HS-27A (cell line): Measurements from ENCODE around the gene TM4SF4.

ENCODE experiments used
- DNase-seq: peaks from one replicate; pipeline ENCODE4 v3.0.0-alpha.2; 2012; ENCODE audit warnings: low read depth, missing footprints

The TM4SF4 gene

DNA sequence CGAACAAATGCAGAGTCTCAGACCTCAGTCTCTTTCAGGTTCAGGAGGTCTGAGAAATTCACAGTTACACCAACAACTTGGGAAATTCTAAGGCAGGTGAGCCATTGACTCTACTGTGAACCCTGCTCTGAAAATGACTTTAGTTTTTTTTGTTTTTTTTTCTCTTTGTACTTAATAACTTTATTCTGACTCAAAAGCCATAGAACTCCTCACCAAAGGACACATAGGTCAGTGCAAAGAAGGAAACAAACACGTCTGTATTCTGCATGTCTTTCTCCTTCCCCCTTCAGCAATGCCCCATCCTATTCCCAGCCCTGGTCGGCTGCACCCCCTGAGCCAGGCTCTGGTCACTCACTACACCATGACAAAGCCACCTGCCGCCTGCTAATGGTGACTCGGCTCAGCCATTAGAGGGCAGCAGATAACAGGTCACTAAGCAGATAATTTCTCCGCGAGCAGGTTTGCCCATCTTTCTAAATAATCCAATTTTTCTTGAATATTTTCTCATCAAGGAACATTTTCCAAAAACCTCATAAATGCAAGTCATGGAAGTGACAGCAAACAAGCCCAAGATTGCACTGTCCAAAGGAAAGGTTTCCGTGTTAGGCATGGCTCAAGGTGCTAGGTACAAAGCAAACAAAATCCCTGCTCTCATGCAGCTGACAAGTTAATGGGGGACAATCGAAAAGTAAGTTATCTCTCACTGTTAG is 37.7 kb downstream of the TM4SF4 start:
- DNase-seq: no peak

DNA sequence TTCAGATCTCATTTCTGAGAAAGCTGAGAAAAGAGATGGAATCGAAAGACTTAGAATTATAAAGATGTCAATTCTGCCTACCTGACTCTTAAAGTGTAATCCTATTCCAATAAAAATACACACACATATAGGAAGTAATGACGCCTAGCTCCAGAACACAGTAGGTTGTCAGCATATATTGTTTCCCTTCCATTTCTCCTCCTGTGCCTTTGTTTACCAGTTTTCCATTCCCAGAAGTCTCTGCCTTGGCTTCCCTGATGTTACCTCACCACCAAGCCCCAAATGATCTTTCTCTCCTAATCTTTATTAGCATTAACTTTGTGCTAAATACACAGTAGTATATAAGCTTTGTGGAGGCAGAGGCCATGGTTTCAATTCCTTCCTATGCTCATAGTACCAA is 40.0 kb downstream of the TM4SF4 start:
- no peak for DNase-seq

DNA sequence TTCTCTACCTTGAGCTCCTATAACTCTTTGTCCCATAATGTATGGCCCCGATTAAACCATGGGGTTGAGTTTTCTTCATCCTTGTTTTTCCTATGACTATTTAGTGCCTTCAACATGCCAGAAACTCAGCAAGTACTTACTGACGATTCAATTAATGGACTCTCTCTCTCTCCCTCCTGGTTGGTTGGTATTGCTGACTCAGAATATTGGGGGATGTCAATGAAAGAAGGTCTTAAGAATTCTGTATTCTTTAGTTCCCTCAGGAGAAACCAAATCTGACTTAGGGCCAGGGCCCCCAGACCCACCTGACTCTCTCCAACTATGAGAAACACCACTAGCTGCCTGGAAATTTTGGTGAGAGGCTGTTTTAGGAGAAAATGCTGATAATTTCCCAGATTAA is 40.8 kb downstream of the TM4SF4 start:
- DNase-seq: no peak

DNA sequence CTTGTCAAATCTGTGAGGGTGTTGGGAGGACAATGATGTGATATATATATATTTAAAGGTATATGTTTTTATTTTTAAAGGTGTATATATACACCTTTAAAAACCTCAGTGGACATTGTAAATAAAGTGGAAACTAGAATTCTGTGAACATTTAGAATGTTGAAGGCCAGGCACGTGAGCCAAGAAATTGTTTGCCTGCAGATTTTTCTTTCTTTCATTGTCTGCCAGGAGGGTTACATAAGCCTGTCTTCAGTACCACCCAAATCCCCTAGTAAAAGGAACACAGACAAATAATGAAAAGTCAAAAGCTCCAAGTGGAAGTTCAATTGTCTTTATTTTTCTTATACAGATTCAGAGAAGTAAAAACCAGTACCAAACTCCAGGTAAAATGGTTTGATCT is 42.4 kb downstream of the TM4SF4 start:
- DNase-seq: no peak

DNA sequence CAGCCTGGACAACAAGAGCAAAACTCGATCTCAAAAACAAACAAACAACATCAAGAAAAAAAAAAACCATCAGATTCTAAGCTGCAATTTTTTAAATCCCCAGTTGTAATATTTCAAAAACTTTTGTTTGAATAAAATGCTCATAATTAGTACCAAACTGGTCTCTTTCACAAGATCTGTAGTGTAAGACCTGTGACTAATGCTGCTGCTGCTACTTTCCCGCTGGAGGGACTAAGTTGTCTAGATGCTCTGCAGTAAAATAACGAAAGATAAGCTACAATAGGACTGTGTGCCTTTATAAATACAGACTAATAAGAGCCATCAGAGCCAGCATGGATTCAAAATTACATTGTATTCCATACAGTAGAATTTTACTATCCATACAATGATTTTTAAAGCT is 45.4 kb downstream of the TM4SF4 start:
- no peak for DNase-seq

DNA sequence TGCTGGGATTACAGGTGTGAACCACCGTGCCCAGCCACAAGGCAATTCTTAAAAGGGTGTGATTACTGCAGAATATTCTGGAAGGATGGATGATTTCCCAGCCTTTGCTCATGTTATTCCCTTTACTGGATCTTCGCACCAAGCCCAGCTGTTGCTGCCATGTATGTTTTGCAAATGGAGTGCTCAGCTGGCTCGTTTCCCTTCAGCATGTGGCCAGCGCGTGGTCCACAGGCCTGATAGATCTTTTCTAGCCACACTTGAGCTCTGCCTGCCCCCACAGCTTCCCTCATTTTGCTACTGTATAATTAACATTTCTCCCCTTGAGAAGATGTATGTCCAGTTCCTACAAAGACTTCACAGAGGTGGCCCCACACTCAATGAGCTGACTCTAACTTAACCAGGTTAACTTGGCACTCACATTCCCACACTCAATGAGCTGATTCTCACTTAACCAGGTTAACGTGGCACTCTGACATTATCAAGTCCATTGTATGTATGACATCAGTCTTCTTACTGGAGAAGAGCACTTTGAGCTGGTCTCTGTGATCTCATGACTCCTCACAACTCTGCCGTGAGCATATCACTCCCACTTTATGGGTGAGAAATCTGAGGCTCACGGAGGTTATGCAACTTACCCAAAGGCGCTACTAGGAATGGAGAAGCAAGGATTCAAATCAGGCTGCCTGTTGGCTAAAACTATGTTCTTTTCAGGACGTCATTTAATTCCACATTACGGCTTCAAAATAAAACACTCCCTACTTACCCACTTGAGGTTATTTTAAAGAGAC is 49.2 kb downstream of the TM4SF4 start:
- no peak for DNase-seq

DNA sequence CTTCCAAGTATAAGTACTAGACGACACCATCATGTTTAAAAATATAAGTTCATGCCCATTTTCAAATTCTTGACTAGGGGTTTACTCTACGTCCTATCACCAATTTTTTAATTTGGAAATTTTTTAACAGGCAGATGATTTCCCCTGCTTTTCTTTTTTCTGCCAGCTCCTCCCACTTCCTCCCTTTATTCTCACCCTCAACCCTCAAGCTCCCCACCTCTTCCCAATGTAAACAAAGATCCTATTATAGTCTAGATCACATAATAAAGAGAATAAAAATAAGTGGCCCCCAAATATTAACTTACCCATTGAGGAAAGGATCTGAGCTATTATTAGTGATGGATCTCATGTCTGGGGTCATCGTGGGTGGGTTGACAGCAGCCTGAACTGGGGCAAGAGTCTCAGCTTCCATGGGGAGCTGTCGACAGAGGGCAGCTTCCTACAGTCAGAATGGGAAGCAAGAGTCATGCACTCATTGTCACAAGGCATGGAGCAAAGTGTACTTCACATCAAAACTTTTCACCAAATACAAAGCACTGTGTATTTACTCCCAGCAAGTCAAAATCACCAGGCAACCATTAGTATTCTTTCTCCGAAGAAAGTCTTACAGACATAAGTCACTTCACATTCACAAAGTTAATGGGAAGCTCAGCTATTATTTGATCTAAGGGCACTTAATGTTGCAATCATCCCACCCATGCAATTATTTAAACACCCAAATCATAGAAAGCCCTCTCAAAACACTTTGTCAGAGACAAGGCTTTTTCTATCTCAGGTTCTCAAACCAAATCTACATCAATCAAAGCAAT is 53.2 kb downstream of the TM4SF4 start:
- no peak for DNase-seq

DNA sequence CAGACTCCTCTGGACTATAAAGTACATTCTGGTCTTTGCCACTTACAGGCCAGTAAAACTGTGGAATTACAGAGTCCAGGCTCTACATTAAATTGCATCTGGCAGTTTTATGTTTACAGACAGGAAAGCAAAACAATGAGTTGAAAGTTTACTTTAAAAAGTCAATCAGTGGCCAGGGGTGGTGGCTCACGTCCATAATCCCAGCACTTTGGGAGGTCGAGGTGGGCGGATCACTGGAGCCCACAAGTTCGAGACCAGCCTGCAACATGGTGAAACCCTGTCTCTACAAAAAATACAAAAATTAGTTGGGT is 53.8 kb downstream of the TM4SF4 start:
- no peak for DNase-seq

DNA sequence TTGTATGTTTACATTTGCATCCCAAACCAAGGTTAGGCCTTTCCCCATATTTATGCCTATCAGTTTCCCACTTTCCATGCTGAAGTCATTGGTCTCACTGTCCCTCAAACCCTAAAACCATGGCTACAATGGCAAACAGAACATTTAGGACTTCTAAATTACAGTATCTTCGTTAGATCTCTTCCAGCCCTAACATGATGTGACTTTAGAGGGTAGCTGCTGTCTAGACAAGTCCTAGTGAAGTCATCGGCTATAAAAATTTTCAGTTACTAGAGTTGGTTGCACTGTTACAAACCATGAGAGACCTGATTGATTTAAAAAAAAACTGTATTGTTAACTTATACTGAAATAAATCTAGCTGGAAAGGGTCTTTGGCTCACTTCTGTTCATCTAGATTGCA is 54.6 kb downstream of the TM4SF4 start:
- no peak for DNase-seq

DNA sequence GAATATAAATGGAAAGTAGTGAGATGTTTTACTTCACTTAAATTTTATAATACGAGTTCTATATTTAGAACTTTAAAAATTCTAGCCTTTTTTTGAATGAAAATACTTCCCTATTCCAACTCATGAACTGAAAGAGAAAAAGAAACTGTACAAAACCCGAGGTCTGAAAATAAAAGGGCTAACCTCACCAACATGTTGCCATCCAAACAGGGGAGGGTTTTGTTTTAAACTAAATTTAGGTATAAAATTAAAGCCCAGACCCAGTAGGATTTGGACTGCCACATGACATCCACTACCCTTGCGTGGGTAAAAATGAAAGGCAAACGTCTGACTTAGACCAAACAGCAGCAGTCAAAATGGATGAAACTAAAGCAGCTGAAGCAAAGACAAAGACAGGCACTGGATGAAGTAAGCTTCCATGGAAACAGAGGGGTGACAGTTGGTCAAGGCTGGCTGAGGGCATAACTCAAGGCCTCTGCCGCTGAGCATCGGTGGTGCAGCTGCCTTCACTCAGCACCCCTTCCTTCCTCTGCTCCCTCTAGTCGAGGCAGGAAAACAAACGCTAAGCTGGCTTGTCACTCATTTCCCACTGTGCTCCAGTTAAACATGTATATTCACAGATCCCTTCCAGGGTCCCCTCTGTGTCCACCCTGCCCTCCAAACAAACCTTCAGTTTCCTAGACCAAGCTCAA is 58.1 kb downstream of the TM4SF4 start:
- no peak for DNase-seq

DNA sequence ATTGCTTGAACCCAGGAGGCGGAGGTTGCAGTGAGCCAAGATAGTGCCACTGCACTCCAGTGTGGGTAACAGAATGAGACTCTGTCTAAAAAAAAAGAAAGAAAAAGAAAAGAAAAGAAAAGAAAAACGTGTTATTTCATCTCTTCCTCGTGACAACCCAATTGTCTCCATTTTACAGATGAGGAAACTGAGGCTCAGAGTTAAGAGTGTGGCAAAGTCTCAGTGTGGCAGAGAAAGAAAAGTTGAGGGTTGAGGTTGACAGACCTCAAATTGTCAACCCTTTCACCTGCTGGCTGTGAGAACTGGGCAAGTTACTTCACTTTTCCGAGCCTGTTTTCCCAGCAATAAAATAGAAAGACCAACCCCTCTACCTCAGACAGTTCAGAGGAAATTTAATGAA is 59.6 kb downstream of the TM4SF4 start:
- no peak for DNase-seq

DNA sequence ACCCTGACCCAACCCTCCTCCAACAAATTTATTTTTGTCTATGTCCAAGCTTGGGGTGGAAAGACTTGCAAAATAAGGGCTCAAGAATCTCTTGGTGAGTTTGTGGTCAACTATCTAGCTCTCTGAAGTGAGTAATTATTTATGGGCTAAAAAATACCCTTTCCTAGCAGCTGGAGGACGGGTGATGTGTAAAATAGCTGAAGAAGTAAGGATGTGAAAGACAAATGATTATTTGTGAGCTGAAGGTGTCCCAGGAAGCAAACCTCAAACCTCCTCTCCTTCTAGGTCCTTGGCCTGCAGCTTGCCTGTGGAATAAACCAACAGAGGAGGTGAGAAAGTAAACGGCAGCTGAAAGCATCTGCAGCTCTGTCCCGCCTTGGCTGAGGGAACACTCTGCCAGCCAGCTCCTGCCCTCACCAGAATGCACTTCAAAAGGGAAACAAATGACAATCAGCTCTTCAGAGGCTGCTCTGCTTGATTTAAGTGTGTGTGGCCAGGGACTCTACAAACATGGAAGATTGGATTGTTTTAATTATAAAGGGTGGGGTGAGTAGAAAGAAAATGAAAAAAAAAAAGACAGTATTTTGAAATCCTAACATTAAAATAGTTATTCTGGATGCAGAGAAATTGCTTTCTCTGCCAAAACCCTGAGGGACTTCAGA is 60.3 kb downstream of the TM4SF4 start:
- DNase-seq: no peak

DNA sequence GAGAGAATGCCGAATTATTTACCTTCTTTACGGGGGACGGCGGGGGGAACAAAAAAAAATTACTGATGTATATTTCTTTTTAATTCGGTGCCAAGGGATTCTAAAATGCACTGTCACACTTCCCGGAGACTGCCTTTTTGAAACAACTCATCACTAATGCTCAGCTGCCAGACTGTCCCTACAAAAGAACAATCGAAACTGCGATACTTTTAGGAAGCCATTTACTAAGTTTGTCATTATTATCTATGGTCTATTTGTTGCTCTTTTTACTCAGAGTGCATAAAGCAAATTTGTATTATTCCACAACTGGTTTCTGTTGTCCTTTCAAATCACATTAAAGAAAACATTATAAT is 60.8 kb downstream of the TM4SF4 start:
- DNase-seq: no peak

DNA sequence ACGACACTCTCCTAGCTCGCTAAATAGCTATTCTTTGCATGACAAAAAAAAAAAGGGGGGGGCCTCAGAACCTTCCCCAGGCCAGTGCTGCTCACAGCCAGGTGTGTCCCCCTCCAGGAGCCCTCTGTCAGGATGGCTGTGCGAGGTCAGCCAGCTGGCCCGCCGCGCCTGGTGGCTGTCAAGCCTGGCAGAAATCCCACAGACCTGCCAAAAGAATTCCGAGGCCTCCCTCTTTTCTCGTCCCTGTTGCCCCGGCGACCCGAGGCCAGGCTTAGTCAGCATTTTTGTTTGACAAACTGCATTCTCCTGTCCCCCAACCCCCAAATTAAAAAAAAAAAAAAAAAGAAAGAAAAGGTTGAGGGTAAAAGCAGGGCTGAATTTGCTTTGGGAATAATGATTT is 61.9 kb downstream of the TM4SF4 start:
- no peak for DNase-seq

DNA sequence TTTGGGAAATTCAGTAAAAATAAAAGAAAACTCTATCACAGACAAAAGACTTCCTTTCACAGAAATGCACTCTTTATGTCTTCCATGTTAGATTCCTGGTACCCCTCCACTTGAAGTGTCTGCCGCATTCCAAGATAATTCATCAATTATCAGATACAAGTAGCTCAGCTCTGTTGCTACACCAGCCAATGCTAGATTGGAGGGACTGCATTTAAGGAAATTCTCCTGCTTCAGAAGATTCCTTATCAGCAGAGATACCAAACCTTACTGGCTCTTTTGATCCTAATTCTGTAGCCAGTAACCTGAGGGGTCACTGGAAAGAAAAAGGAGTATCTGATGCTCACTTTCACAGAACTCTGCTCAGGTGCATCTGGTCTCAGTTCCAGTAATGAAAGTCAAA is 63.9 kb downstream of the TM4SF4 start:
- no peak for DNase-seq

DNA sequence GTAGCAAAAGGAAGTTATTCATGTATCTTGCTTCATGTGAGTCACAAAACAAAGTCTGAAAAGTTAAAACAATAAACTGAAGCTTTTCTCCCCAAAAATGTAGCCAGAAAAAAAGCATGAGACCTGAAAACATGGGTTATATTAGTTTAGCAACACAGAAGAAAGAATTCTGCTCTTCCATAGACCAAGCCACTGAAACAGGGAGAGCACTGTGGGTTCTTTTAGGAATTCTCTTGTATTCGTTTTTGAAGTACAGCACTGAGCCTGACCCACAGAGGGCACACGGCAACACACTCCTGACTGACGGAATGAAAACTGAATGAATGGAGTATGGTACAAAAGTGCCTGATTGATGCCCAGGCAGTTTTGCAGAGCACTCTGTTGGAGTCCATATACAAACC is 66.6 kb downstream of the TM4SF4 start:
- DNase-seq: peak; percentile 14

DNA sequence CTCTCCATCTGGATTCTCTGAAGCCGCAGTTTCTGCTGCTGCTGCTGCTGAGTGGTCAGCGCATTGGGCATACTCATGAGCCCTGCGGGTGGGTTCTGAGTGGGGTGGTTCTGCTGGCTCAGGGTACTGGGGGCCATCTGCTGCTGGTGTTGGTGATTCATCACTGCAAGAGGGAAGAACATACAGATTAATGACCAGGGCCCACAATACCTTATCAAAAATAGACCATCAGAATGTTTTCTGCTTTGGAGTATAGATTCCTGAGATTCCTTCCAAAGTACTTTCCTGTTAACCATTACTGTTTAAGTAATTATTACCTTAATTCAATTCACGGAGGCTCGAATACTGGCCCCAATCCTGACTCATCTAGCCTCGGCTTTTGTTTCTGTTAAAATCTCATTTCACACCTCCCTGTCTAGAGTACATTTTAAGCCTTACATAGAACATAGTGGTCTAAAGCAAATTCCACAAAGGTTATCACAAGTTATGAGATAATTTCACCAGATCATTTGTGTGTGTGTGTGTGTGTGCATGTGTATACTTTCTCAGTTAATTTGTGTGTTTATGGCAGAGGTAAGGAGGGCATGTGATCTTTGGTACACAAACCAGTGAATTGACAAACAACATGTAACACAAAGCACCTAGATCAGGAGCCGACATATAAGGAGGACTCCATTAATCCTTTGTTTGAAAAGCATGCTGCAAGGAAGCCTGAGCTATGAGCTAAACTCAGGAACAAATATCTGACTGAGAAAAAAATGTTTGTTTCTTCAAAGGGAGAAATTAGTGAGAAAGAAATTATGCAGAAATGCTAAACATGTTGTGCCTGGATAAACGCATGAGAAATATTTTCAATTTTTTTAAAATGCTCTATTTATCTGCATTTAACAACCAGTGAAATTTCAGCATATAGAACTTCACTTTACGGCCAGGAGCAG is 68.1 kb downstream of the TM4SF4 start:
- peak; percentile 41 for DNase-seq

DNA sequence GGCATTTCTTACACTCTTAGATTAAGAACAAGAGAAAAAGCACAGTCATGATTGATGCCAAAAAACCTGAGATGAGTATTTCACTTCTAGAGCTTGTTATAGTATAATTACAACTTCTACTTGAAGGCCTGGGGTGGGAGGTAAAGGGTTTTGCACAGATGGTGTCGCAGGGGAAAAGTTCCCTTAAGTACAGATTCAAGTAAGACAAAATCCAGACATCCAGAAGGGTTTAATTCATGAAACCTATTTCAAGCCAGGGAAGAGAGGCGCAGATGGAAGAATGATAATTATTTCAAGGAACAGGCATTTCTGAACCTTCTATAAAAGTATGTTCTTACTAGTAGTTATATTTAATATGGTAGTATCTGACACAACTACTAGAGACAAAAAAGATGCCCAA is 70.6 kb downstream of the TM4SF4 start:
- no peak for DNase-seq

DNA sequence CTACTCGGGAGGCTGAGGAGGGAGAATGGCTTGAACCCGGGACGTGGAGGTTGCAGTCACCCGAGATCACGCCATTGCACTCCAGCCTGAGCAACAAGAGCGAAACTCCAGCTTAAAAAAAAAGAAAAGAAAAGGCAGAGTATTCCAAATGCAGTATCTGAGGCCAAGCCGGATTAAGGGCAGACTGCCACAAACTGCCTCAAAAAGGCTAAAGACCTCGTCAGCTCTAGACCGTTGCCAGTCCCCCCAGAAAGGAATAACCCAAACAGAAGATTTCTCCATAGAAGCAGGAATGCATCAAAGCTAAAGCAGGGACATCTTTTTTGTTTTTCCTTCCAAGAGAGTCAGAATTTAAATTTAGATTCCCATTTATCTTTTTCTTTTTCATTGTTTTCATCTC is 72.9 kb downstream of the TM4SF4 start:
- DNase-seq: no peak

DNA sequence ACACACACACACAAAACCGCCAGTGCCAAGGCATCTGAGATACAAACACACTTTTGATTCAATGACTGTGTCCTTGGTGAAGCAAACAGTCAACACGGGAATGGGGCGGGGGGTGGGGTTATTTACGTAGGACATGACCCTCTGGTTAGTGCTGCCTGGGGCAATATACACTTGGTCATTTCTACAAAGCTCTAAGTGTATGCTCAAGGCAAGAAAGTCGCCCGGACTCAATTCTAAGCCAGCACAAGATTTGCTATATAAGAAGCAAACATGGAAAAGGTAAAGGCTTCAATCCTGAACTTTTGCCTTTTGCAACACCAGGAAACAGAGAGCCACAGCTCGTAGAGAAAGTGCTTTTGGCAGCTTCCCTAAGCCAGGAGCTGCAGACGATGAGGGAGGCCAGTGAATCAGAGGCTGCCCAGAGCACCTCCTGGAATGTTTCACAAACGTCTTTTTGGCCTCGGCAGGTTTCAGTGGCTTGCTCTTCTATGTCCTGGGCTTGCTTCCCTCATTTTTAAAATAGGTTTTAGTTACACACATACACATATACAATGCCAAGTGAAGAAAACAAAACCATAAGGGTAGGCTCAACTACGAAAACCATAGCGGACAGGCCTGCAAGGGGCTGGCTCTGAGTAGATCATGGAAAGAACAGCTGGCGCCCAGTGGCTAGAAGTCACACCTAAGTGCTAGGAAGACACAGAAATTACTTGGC is 73.6 kb downstream of the TM4SF4 start:
- DNase-seq: no peak
